Endothelial cell of umbilical vein (primary cell): Measurements from ENCODE around the gene PPP1CA. TPM values are rescaled to one million over a fixed set of nuclear protein-coding genes. Genes with fewer than 3 reads are reported as not detected.

Experiments used
- BruUV-seq: library from RNA; stranded (reverse); fragments of 400-500 nt; replicated peaks from 2 replicates; lab custom pipeline; 2021; lab: Mats Ljungman, UMichigan
- CTCF ChIA-PET: fragments of 300-600, 350-600 bp; sonication (Branson Sonifier 250); formaldehyde crosslinking; loops from one replicate; lab custom pipeline; 2021; ENCODE audit warnings: antibody characterized with exemption, inconsistent platforms; lab: Charles Lee
- POLR2A ChIA-PET: fragments of 300-600, 350-600 bp; sonication (Branson Sonifier 250); formaldehyde crosslinking; loops from one replicate; lab custom pipeline; 2021; ENCODE audit warnings: antibody characterized with exemption, inconsistent platforms; lab: Charles Lee
- DNase-seq: peaks from one replicate; pipeline ENCODE4 v3.0.0-alpha.2; 2011; ENCODE audit warnings: low read depth, low spot score
- FAIRE-seq: peaks from 2 replicates; lab custom pipeline; 2011; peaks lifted over from hg19 to GRCh38; lab: Jason Lieb, UNC
- H2AFZ ChIP-seq: 2 replicates; pipeline ENCODE4 v1.6.0; 2012; ENCODE audit warnings: low read depth, low read length, control low read depth, inconsistent platforms
- H3K27ac ChIP-seq: 2 replicates; pipeline ENCODE4 v1.5.1; 2011; ENCODE audit warnings: low read depth, mild to moderate bottlenecking, control low read depth, low read length, moderate library complexity; ENCODE audit not compliant: insufficient read depth
- H3K27me3 ChIP-seq, 2 experiments: 2 replicates each; pipeline versions ENCODE4 v1.6.0 to v1.6.1; 2011; ENCODE audit warnings: low read length in 2 of 2, mixed read lengths in 1 of 2; ENCODE audit not compliant: control insufficient read depth in 2 of 2, insufficient read depth in 2 of 2
- H3K36me3 ChIP-seq, 2 experiments: 2 replicates in 1 of 2; 3 replicates in 1 of 2; pipeline ENCODE4 v1.5.1; 2011; ENCODE audit warnings: low read length in 2 of 2, mild to moderate bottlenecking in 1 of 2, moderate library complexity in 1 of 2; ENCODE audit not compliant: control insufficient read depth in 2 of 2, insufficient read depth in 2 of 2; ENCODE audit errors: extremely low read depth in 1 of 2
- H3K4me1 ChIP-seq: 3 replicates; pipeline ENCODE4 v1.5.1; 2011; ENCODE audit warnings: mild to moderate bottlenecking, low read length; ENCODE audit not compliant: control insufficient read depth, insufficient read depth; ENCODE audit errors: extremely low read depth
- H3K4me2 ChIP-seq: 2 replicates; pipeline ENCODE4 v1.6.1; 2011; ENCODE audit warnings: low read length, control low read depth, mixed read lengths; ENCODE audit not compliant: insufficient read depth
- H3K4me3 ChIP-seq, 3 experiments: fragments of 200-600 bp in 1 of 3; sonication (generic), shearing (Covaris generic) in 1 of 3; replicated peaks in 1 of 3; 2 replicates each; pipeline ENCODE4 v1.5.1; 2011 to 2016; ENCODE audit warnings: control low read depth in 3 of 3, low read length in 3 of 3, mild to moderate bottlenecking in 2 of 3, inconsistent platforms in 1 of 3, low read depth in 1 of 3, moderate library complexity in 1 of 3; ENCODE audit not compliant: insufficient read depth in 1 of 3
- H3K79me2 ChIP-seq: 2 replicates; pipeline ENCODE4 v1.6.0; 2012; ENCODE audit warnings: low read length, inconsistent platforms; ENCODE audit not compliant: control insufficient read depth, insufficient read depth
- H3K9ac ChIP-seq: replicated peaks from 2 replicates; pipeline ENCODE3; 2011; ENCODE audit warnings: low read length, control low read depth; ENCODE audit not compliant: insufficient read depth; ENCODE audit errors: extremely low read depth
- H3K9me1 ChIP-seq: replicated peaks from 3 replicates; pipeline ENCODE4 v1.6.0; 2011; ENCODE audit warnings: mild to moderate bottlenecking, low read length; ENCODE audit not compliant: control insufficient read depth, insufficient read depth; ENCODE audit errors: extremely low read depth
- H3K9me3 ChIP-seq: replicated peaks from 2 replicates; pipeline ENCODE4 v1.5.1; 2012; ENCODE audit warnings: low read length, inconsistent platforms; ENCODE audit not compliant: control insufficient read depth, insufficient read depth
- H4K20me1 ChIP-seq: replicated peaks from 2 replicates; pipeline ENCODE3; 2011; ENCODE audit warnings: mild to moderate bottlenecking, low read length; ENCODE audit not compliant: control insufficient read depth, insufficient read depth; ENCODE audit errors: extremely low read depth
- EZH2 ChIP-seq: IDR thresholded peaks from 2 replicates; pipeline ENCODE4 v1.6.1; 2012; ENCODE audit warnings: borderline replicate concordance, low read depth, mild to moderate bottlenecking, moderate library complexity, low read length, inconsistent platforms; ENCODE audit not compliant: severe bottlenecking
- FOS ChIP-seq: IDR thresholded peaks from 2 replicates; pipeline ENCODE4 v1.6.1; 2011; ENCODE audit warnings: mild to moderate bottlenecking, low read length, moderate library complexity, borderline replicate concordance; ENCODE audit not compliant: insufficient read depth
- GATA2 ChIP-seq: IDR thresholded peaks from 2 replicates; pipeline ENCODE4 v1.7.0; 2011; ENCODE audit warnings: low read depth, mild to moderate bottlenecking, moderate library complexity, mixed read lengths, low read length; ENCODE audit not compliant: insufficient read length, insufficient read depth
- JUN ChIP-seq: IDR thresholded peaks from 2 replicates; pipeline ENCODE4 v1.6.1; 2011; ENCODE audit warnings: borderline replicate concordance, low read depth; ENCODE audit not compliant: insufficient read length, insufficient read depth
- MYC ChIP-seq: IDR thresholded peaks from one replicate; pipeline ENCODE4 v1.6.1; 2011; ENCODE audit warnings: mild to moderate bottlenecking, low read depth, low read length
- POLR2A ChIP-seq: IDR thresholded peaks from 2 replicates; pipeline ENCODE4 v1.6.1; 2012; ENCODE audit warnings: low read depth, mild to moderate bottlenecking, control low read depth, low read length
- POLR2AphosphoS5 ChIP-seq: IDR thresholded peaks from 2 replicates; pipeline ENCODE4 v1.6.1; 2012; ENCODE audit warnings: low read depth, mild to moderate bottlenecking, control low read depth, low read length, moderate library complexity; ENCODE audit not compliant: insufficient read depth
- dilution Hi-C: fragments of 300-500 bp; cut with MboI; formaldehyde crosslinking; loops from one replicate; pipeline ENCODE4 v1.15.0; 2019; ENCODE audit warnings: low sequenced_read_pairs; ENCODE audit not compliant: extremely low pct_ligation_motif_present
- intact Hi-C: fragments of 100-400 bp; cut with micrococcal nuclease; formaldehyde crosslinking; loops from one replicate; pipeline ENCODE4 v1.10.0; 2022
- polyA plus RNA-seq, 4 experiments: library from polyadenylated mRNA; depleted of rRNA in 3 of 4; stranded (reverse) in 3 of 4; unstranded in 1 of 4; fragments of >200 nt; gene quantifications; 2 replicates each; pipeline versions ENCODE4 v1.2.1 to v1.2.3, GENCODE V29; 2011 to 2012; ENCODE audit warnings: missing spikeins in 1 of 4
- total RNA-seq: library from RNA; stranded (reverse); gene quantifications from 2 replicates; pipeline ENCODE4 v1.2.3, GENCODE V29; 2021
- TF ChIP-seq, protein P1 (sequence below): IDR thresholded peaks from 2 replicates; pipeline ENCODE4 v1.6.1; 2011; ENCODE audit not compliant: insufficient read depth, insufficient read length
- TF ChIP-seq, protein P2 (sequence below), 2 donors: IDR thresholded peaks; 1 replicate in 1 of 2; 2 replicates in 1 of 2; pipeline ENCODE4 v1.5.1; 2011; ENCODE audit warnings: low read length in 2 of 2, mild to moderate bottlenecking in 2 of 2, moderate library complexity in 2 of 2, control low read depth in 1 of 2, inconsistent platforms in 1 of 2, low read depth in 1 of 2; ENCODE audit not compliant: insufficient read depth in 1 of 2; ENCODE audit errors: extremely low read depth in 1 of 2

Gene PPP1CA
- total and polyA plus RNA-seq, 2 donors (not counting 3 experiments of a cell fraction or from before 2014, with no cell fraction given): 192 to 419 TPM

DNA sequence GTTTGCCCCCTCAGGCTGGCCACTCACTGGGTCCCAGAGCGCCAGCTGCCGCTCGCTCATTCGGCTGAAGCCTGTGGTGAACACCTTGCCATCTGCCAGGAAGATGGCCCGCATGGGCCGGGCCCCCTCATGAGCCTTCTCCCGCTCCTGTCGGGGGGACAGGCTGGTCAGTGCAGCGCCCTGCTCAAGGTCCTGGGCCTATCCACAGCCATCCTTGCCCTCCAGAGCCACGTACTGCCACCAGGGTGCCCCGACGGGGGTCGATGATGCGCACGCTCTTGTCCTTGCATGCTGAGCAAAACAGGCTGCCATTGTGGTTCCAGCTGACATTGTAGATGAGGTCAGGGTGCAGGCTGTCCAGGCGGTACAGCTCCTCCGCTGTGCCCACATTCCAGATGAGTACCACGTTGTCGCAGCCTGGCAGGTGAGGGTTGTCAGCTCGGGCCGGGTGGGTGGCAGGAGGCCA is 39.5 kb upstream of the PPP1CA start:
- H3K9ac ChIP-seq: no peak overlapping the region
- POLR2A ChIA-PET: interaction anchor here (0.5 kb wide), 1 partner anchor 17 kb away, joined by 3 read pairs; no protein-coding TSS in a partner anchor
- intact Hi-C loops: no loop called here

More for the DNA sequence above, 39.5 kb upstream of the PPP1CA start:
- Histone ChIP-seq H3K36me3 (peaks cover 0 to 23% of the 10 kb centered on the region in 2 experiments), H4K20me1 (no peaks in the 10 kb centered on the region), H3K79me2 (peaks cover 11% of the 10 kb centered on the region), H3K9me3 (no peaks in the 10 kb centered on the region), H3K27ac (no peak overlapping the region), H3K9me1 (no peaks in the 10 kb centered on the region), H2AFZ (no peak overlapping the region), H3K4me2 (no peak overlapping the region), H3K27me3 (no peaks in the 10 kb centered on the region), H3K4me3 (no peak overlapping the region), H3K4me1 (peaks cover 6% of the 10 kb centered on the region)
- no peak for FAIRE-seq
- no peak for TF ChIP-seq FOS
- TF ChIP-seq EZH2: no peak
- TF ChIP-seq GATA2: no peak
- TF ChIP-seq POLR2AphosphoS5: no peak
- no peak for TF ChIP-seq MYC
- TF ChIP-seq JUN: no peak
- TF ChIP-seq, protein P1, sequence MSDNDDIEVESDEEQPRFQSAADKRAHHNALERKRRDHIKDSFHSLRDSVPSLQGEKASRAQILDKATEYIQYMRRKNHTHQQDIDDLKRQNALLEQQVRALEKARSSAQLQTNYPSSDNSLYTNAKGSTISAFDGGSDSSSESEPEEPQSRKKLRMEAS: no peak
- TF ChIP-seq, protein P2, sequence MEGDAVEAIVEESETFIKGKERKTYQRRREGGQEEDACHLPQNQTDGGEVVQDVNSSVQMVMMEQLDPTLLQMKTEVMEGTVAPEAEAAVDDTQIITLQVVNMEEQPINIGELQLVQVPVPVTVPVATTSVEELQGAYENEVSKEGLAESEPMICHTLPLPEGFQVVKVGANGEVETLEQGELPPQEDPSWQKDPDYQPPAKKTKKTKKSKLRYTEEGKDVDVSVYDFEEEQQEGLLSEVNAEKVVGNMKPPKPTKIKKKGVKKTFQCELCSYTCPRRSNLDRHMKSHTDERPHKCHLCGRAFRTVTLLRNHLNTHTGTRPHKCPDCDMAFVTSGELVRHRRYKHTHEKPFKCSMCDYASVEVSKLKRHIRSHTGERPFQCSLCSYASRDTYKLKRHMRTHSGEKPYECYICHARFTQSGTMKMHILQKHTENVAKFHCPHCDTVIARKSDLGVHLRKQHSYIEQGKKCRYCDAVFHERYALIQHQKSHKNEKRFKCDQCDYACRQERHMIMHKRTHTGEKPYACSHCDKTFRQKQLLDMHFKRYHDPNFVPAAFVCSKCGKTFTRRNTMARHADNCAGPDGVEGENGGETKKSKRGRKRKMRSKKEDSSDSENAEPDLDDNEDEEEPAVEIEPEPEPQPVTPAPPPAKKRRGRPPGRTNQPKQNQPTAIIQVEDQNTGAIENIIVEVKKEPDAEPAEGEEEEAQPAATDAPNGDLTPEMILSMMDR (IDR thresholded peaks at IDR 0.05; ENCODE audit: extremely low read depth in 1 of 2, insufficient read depth in 1 of 2, low read depth in 1 of 2, low read length in 2 of 2): no peak
- TF ChIP-seq POLR2A: no peak
- DNase-seq: no peak
- dilution Hi-C loops: no loop called here
- BruUV-seq: no TSS peak
- CTCF ChIA-PET: no interaction called here
